GM18498 (cell line): ENCODE measurements around the gene CRP.
"Not testable (repeated sequence)": the region's sequence is repeated elsewhere in the genome, so short reads cannot be mapped to it uniquely, and the experiment has no call there.

Source experiments
- ATAC-seq: cut with Tn5 transposase; IDR thresholded peaks from one replicate; pipeline ENCODE4 v1.9.1; 2021; ENCODE audit warnings: mild to moderate bottlenecking, moderate library complexity; ENCODE audit not compliant: unreplicated experiment

The CRP gene

GRCh38 chr1:159714529-159714928 lies at the start of gene CRP:
Gene CRP, minus strand, starts transcription at chr1:159714589. Its CDS starts 104 bp downstream, at chr1:159714485.
- ATAC-seq, result no peak

GRCh38 chr1:159763686-159764085 lies 49.3 kb upstream of the CRP start:
- ATAC-seq, result no peak

- ATAC-seq, result no peak
These were observed 42.0 kb upstream of the CRP start for GRCh38 chr1:159756397-159756796.

- ATAC-seq, result no peak
These were observed 41.1 kb upstream of the CRP start for GRCh38 chr1:159755451-159756007.

- ATAC-seq, result no peak
These were observed 39.0 kb upstream of the CRP start for GRCh38 chr1:159753386-159753785.

GRCh38 chr1:159752135-159752580 lies 37.8 kb upstream of the CRP start:
- ATAC-seq, result no peak

- no peak for ATAC-seq
These were observed 36.6 kb upstream of the CRP start for GRCh38 chr1:159751031-159751430.

GRCh38 chr1:159750621-159751020 lies 36.2 kb upstream of the CRP start:
- no peak for ATAC-seq

- ATAC-seq, result no peak
These were observed 35.2 kb upstream of the CRP start for GRCh38 chr1:159749630-159750029.

- ATAC-seq, result no peak
These were observed 34.0 kb upstream of the CRP start for GRCh38 chr1:159748370-159748769.

GRCh38 chr1:159746666-159747065 lies 32.3 kb upstream of the CRP start:
- no peak for ATAC-seq

- no peak for ATAC-seq
These were observed 29.4 kb upstream of the CRP start for GRCh38 chr1:159743651-159744410.

GRCh38 chr1:159737238-159737916 lies 23.0 kb upstream of the CRP start:
- no peak for ATAC-seq

- ATAC-seq, result not testable (repeated sequence)
These were observed 8.8 kb upstream of the CRP start for GRCh38 chr1:159723188-159723587.

GRCh38 chr1:159719990-159720389 lies 5.6 kb upstream of the CRP start:
- ATAC-seq, result no peak

GRCh38 chr1:159715855-159716254 lies 1.5 kb upstream of the CRP start:
- ATAC-seq, result no peak

GRCh38 chr1:159712080-159712479 lies 2.3 kb downstream of the CRP start:
- no peak for ATAC-seq

- no peak for ATAC-seq
These were observed 6.7 kb downstream of the CRP start for GRCh38 chr1:159707472-159708260.

GRCh38 chr1:159705904-159706256 lies 8.5 kb downstream of the CRP start:
- no peak for ATAC-seq

- ATAC-seq, result no peak
These were observed 9.0 kb downstream of the CRP start for GRCh38 chr1:159705251-159705903.

- no peak for ATAC-seq
These were observed 9.9 kb downstream of the CRP start for GRCh38 chr1:159704481-159704880.
